GM23338 (cell line): ENCODE results near the gene CDC14B.

ENCODE experiments used
- CREB1 ChIP-seq: fragments of 250-450 bp; sonication (Bioruptor Pico); IDR thresholded peaks from 2 replicates; pipeline ENCODE4 v1.5.0; 2020; ENCODE audit warnings: low read depth, mild to moderate bottlenecking, moderate library complexity
- CTCF ChIP-seq, 2 experiments: fragments of 200-600 bp in 1 of 2; sonication (generic) in 1 of 2; conservative IDR thresholded peaks; 2 replicates each; pipeline versions ENCODE4 v1.5.1 to v1.6.1; 2016 to 2017; ENCODE audit warnings: antibody characterized with exemption in 2 of 2, low read depth in 2 of 2, mild to moderate bottlenecking in 2 of 2, moderate library complexity in 1 of 2
- ETS1 ChIP-seq: IDR thresholded peaks from 2 replicates; pipeline ENCODE4 v1.6.1; 2016; ENCODE audit warnings: antibody characterized with exemption
- EZH2 ChIP-seq: fragments of 200-600 bp; sonication (generic); IDR thresholded peaks from one replicate; pipeline ENCODE4 v1.8.0; 2017; ENCODE audit warnings: antibody characterized with exemption, mild to moderate bottlenecking, low read depth; ENCODE audit not compliant: unreplicated experiment
- EZH2phosphoT487 ChIP-seq: fragments of 200-600 bp; sonication (generic); IDR thresholded peaks from one replicate; pipeline ENCODE4 v1.8.1; 2018; ENCODE audit warnings: antibody characterized with exemption; ENCODE audit not compliant: unreplicated experiment
- JUNB ChIP-seq: IDR thresholded peaks from one replicate; pipeline ENCODE4 v1.6.1; 2016; ENCODE audit warnings: antibody characterized with exemption; ENCODE audit not compliant: unreplicated experiment
- NANOG ChIP-seq: IDR thresholded peaks from 2 replicates; pipeline ENCODE4 v1.6.1; 2016; ENCODE audit warnings: antibody characterized with exemption, borderline replicate concordance
- POLR2AphosphoS5 ChIP-seq: IDR thresholded peaks from 2 replicates; pipeline ENCODE4 v1.6.1; 2016; ENCODE audit warnings: antibody characterized with exemption, low read depth
- REST ChIP-seq: IDR thresholded peaks from one replicate; pipeline ENCODE4 v1.6.1; 2018; ENCODE audit warnings: antibody characterized with exemption; ENCODE audit not compliant: unreplicated experiment
- STAT1 ChIP-seq: IDR thresholded peaks from one replicate; pipeline ENCODE4 v1.6.1; 2016; ENCODE audit warnings: antibody characterized with exemption; ENCODE audit not compliant: unreplicated experiment
- ZNF331 ChIP-seq: fragments of 250-450 bp; sonication (Bioruptor Pico); IDR thresholded peaks from 2 replicates; pipeline ENCODE4 v1.5.0; 2020; ENCODE audit warnings: low read depth, mild to moderate bottlenecking, moderate library complexity
- ZNF462 ChIP-seq: fragments of 250-450 bp; sonication (Bioruptor Pico); IDR thresholded peaks from 2 replicates; pipeline ENCODE4 v1.5.0; 2020; ENCODE audit warnings: mild to moderate bottlenecking, moderate library complexity

- TF ChIP-seq EZH2 (no peak), CTCF (conservative IDR thresholded peaks at IDR 0.05; ENCODE audit: low read depth in 2 of 2) (no peak), EZH2phosphoT487 (no peak), POLR2AphosphoS5 (no peak), ZNF331 (no peak), STAT1 (no peak), NANOG (no peak), REST (no peak), ZNF462 (CRISPR knock-in tag) (no peak), CREB1 (CRISPR knock-in tag) (no peak), JUNB (no peak), ETS1 (no peak)
Observed at GRCh38 chr9:96553070-96553469, 66.6 kb downstream of the CDC14B start.
